H1 (cell line): ENCODE data around the gene LGALS9. TPM values are rescaled to one million over a fixed set of nuclear protein-coding genes. Genes with fewer than 3 reads are reported as not detected.

Source experiments
- CTCF ChIA-PET: fragments of 300-600 bp; sonication (Branson Sonifier 250); formaldehyde crosslinking; loops from one replicate; lab custom pipeline; 2021; ENCODE audit not compliant: partially characterized antibody; lab: Charles Lee
- POLR2A ChIA-PET: fragments of 300-600 bp; sonication (Branson Sonifier 250); formaldehyde crosslinking; loops from one replicate; lab custom pipeline; 2021; ENCODE audit warnings: inconsistent platforms; ENCODE audit not compliant: partially characterized antibody; lab: Charles Lee
- DNase-seq, 2 experiments: peaks; one replicate each; pipeline versions ENCODE4 v3.0.0 to v3.0.0-alpha.2; 2010 to 2022; ENCODE audit warnings: low spot score in 2 of 2, low read depth in 1 of 2, mixed read lengths in 1 of 2
- FAIRE-seq: peaks from 2 replicates; lab custom pipeline; 2011; peaks lifted over from hg19 to GRCh38; lab: Jason Lieb, UNC
- H2AFZ ChIP-seq: 2 replicates; pipeline ENCODE4 v1.8.1; 2012; ENCODE audit warnings: low read length, inconsistent platforms
- H2AK5ac ChIP-seq: 2 replicates; pipeline ENCODE4 v1.6.1; 2013; ENCODE audit warnings: low read depth, low read length
- H2BK120ac ChIP-seq: replicated peaks from 2 replicates; pipeline ENCODE3; 2013; ENCODE audit warnings: low read depth, low read length, inconsistent platforms
- H2BK12ac ChIP-seq: 2 replicates; pipeline ENCODE4 v1.6.1; 2013; ENCODE audit warnings: low read depth, low read length
- H2BK15ac ChIP-seq: 2 replicates; pipeline ENCODE4 v1.6.1; 2013; ENCODE audit warnings: low read length
- H2BK20ac ChIP-seq: 2 replicates; pipeline ENCODE4 v1.6.1; 2013; ENCODE audit warnings: low read length
- H2BK5ac ChIP-seq: 2 replicates; pipeline ENCODE4 v1.6.1; 2013; ENCODE audit warnings: low read depth, low read length
- H3K14ac ChIP-seq: 2 replicates; pipeline ENCODE4 v1.6.1; 2013; ENCODE audit warnings: inconsistent platforms; ENCODE audit not compliant: insufficient read length
- H3K18ac ChIP-seq: 2 replicates; pipeline ENCODE4 v1.6.1; 2013; ENCODE audit warnings: low read length; ENCODE audit errors: extremely low read depth
- H3K23ac ChIP-seq: 2 replicates; pipeline ENCODE4 v1.6.1; 2013; ENCODE audit warnings: inconsistent platforms; ENCODE audit not compliant: insufficient read length
- H3K23me2 ChIP-seq: 2 replicates; pipeline ENCODE4 v1.6.1; 2013; ENCODE audit warnings: low read depth, low read length
- H3K27ac ChIP-seq: 2 replicates; pipeline ENCODE4 v1.6.1; 2011; ENCODE audit warnings: low read depth, low read length, inconsistent platforms
- H3K27me3 ChIP-seq, 4 experiments: replicated peaks in 1 of 4; 1 replicate in 1 of 4; 2 replicates in 3 of 4; pipeline versions ENCODE4 v1.6.1 to v1.8.1; 2011 to 2013; ENCODE audit warnings: low read length in 3 of 4, mild to moderate bottlenecking in 3 of 4, inconsistent platforms in 2 of 4, mixed read lengths in 2 of 4, moderate library complexity in 1 of 4; ENCODE audit not compliant: control insufficient read depth in 3 of 4, insufficient read depth in 3 of 4; ENCODE audit errors: extremely low read depth in 1 of 4
- H3K36me3 ChIP-seq, 4 experiments: 2 replicates each; pipeline versions ENCODE4 v1.6.1 to v1.8.1; 2011 to 2013; ENCODE audit warnings: mild to moderate bottlenecking in 4 of 4, low read length in 3 of 4, moderate library complexity in 2 of 4, control low read depth in 1 of 4, inconsistent platforms in 1 of 4; ENCODE audit not compliant: insufficient read depth in 4 of 4, control insufficient read depth in 2 of 4
- H3K4ac ChIP-seq: replicated peaks from 2 replicates; pipeline ENCODE3; 2013; ENCODE audit warnings: low read length, low read depth, mixed read lengths, inconsistent platforms; ENCODE audit not compliant: insufficient read length
- H3K4me1 ChIP-seq, 4 experiments: replicated peaks in 1 of 4; 1 replicate in 1 of 4; 2 replicates in 3 of 4; pipeline versions ENCODE4 v1.6.1 to v1.8.1; 2011 to 2013; ENCODE audit warnings: low read length in 3 of 4, inconsistent platforms in 2 of 4, mixed read lengths in 1 of 4; ENCODE audit not compliant: insufficient read depth in 4 of 4, control insufficient read depth in 3 of 4
- H3K4me2 ChIP-seq, 2 experiments: 2 replicates each; pipeline versions ENCODE4 v1.6.1 to v1.8.1; 2011 to 2013; ENCODE audit warnings: low read depth in 2 of 2, low read length in 2 of 2, control low read depth in 1 of 2, inconsistent platforms in 1 of 2, mild to moderate bottlenecking in 1 of 2; ENCODE audit not compliant: insufficient read depth in 1 of 2
- H3K4me3 ChIP-seq, 4 experiments: fragments of 200-600, 300-600 bp in 1 of 4; sonication (generic), shearing (Covaris generic), sonication (Bioruptor Twin) in 1 of 4; 2 replicates each; pipeline versions ENCODE4 v1.5.1 to v1.8.1; 2011 to 2016; ENCODE audit warnings: low read length in 4 of 4, low read depth in 3 of 4, control low read depth in 2 of 4, inconsistent platforms in 2 of 4, mild to moderate bottlenecking in 2 of 4, mixed read lengths in 1 of 4, moderate library complexity in 1 of 4; ENCODE audit not compliant: insufficient read depth in 2 of 4; ENCODE audit errors: extremely low read depth in 1 of 4
- H3K56ac ChIP-seq: replicated peaks from 2 replicates; pipeline ENCODE3; 2013; ENCODE audit warnings: low read depth, mild to moderate bottlenecking, mixed read lengths, low read length, inconsistent platforms; ENCODE audit not compliant: insufficient read length
- H3K79me1 ChIP-seq: 2 replicates; pipeline ENCODE4 v1.6.1; 2013; ENCODE audit warnings: low read depth, low read length, control low read depth
- H3K79me2 ChIP-seq, 2 experiments: 2 replicates each; pipeline versions ENCODE4 v1.6.1 to v1.8.1; 2012 to 2013; ENCODE audit warnings: low read length in 2 of 2, mild to moderate bottlenecking in 2 of 2, inconsistent platforms in 1 of 2; ENCODE audit not compliant: insufficient read depth in 2 of 2, control insufficient read depth in 1 of 2
- H3K9ac ChIP-seq, 4 experiments: replicated peaks in 1 of 4; 1 replicate in 1 of 4; 2 replicates in 3 of 4; pipeline versions ENCODE4 v1.6.1 to v1.8.1; 2011 to 2013; ENCODE audit warnings: low read depth in 3 of 4, low read length in 3 of 4, control low read depth in 2 of 4, mild to moderate bottlenecking in 2 of 4, moderate library complexity in 2 of 4, inconsistent platforms in 1 of 4; ENCODE audit errors: extremely low read depth in 1 of 4
- H3K9me3 ChIP-seq, 2 experiments: 2 replicates each; pipeline versions ENCODE4 v1.6.1 to v1.8.1; 2012 to 2013; ENCODE audit warnings: mild to moderate bottlenecking in 2 of 2, moderate library complexity in 2 of 2, control low read depth in 1 of 2, inconsistent platforms in 1 of 2, low read depth in 1 of 2, low read length in 1 of 2, mixed read lengths in 1 of 2; ENCODE audit not compliant: insufficient read depth in 2 of 2
- H4K20me1 ChIP-seq, 2 experiments: replicated peaks in 1 of 2; 2 replicates each; pipeline versions ENCODE3 to v1.8.1; 2011 to 2013; ENCODE audit warnings: inconsistent platforms in 2 of 2, low read length in 2 of 2, mild to moderate bottlenecking in 1 of 2; ENCODE audit not compliant: insufficient read depth in 2 of 2, control insufficient read depth in 1 of 2
- H4K5ac ChIP-seq: 2 replicates; pipeline ENCODE4 v1.6.1; 2013; ENCODE audit warnings: low read length, low read depth, mixed read lengths, inconsistent platforms; ENCODE audit not compliant: insufficient read length
- H4K8ac ChIP-seq: 2 replicates; pipeline ENCODE4 v1.8.0; 2013; ENCODE audit warnings: mild to moderate bottlenecking, moderate library complexity, low read length, inconsistent platforms; ENCODE audit not compliant: insufficient read depth; ENCODE audit errors: extremely low read depth
- H4K91ac ChIP-seq: replicated peaks from 2 replicates; pipeline ENCODE3; 2013; ENCODE audit warnings: low read length, mixed read lengths, inconsistent platforms; ENCODE audit not compliant: insufficient read length
- KDM5A ChIP-seq: fragments of 200-600 bp; IDR thresholded peaks from 2 replicates; pipeline ENCODE4 v1.7.1; 2012; ENCODE audit warnings: mild to moderate bottlenecking, low read length, inconsistent platforms, mixed read lengths
- NRF1 ChIP-seq: IDR thresholded peaks from 2 replicates; pipeline ENCODE4 v1.6.1; 2011; ENCODE audit warnings: mild to moderate bottlenecking, low read depth, low read length, improper control_type of control experiment
- WGBS, 2 experiments: shearing (Covaris generic) in 1 of 2; methylation state at CpG; one replicate each; pipeline versions ENCODE4 v1.1.6 to v1.1.7; 2013 to 2015; ENCODE audit warnings: low lambda C conversion rate in 2 of 2, mixed read lengths in 2 of 2, inconsistent platforms in 1 of 2, low coverage in 1 of 2, missing lambda C conversion rate in 1 of 2; ENCODE audit not compliant: insufficient replicate concordance in 2 of 2, insufficient coverage in 1 of 2, insufficient read length in 1 of 2; ENCODE audit errors: extremely low coverage in 1 of 2, missing lambda C conversion rate in 1 of 2; 5-methylcytosine and 5-hydroxymethylcytosine counted together
- polyA plus RNA-seq, 7 experiments: library from polyadenylated mRNA; depleted of rRNA in 3 of 7; stranded (reverse) in 5 of 7; unstranded in 2 of 7; fragments of >200 nt in 5 of 7; fragments of 200-250 nt in 2 of 7; gene quantifications; 1 replicate in 5 of 7; 2 replicates in 1 of 7; 4 replicates in 1 of 7; pipeline versions ENCODE4 v1.2.1 to v1.2.3, GENCODE V29; 2011 to 2013; ENCODE audit warnings: missing spikeins in 2 of 7, mixed read lengths in 2 of 7
- total RNA-seq: library from RNA; stranded (reverse); fragmentation: NEBNext Ultra II Directional; extraction: Animal tissue kit (Norgen Biotek cat#: 25700); gene quantifications from 2 replicates; pipeline ENCODE4 v1.2.1, GENCODE V29; 2021

LGALS9 gene
- total and polyA plus RNA-seq, 2 of the 8 experiments (the other 6 are each of a cell fraction or from before 2014, with no cell fraction given): 0.95 to 1.7 TPM

DNA sequence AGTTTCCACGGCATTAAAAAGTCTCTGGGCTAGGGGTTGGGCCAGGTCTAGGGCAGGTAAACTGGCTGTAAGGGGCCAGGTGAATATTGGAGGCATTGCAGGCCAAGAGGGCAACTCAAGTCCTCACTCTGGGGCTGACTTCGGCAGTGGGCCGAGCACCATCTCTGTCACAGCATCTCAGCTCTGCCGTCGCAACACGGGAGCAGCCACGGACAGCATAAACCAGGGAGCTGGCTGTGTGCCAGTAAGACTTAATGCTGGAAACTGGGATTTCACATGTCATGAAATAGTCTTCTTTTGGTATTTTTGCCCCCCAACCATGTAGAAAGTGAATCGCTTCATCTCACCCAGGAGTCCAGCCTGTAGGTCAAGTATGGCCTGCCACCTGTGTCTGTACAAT is 12.6 kb upstream of the LGALS9 start:
- DNase-seq (no peak), FAIRE-seq (no peak)
- no peak overlapping the region for H2BK15ac ChIP-seq
- no peak overlapping the region for H3K9ac ChIP-seq
- H4K91ac ChIP-seq: no peak overlapping the region
- H3K56ac ChIP-seq: no peak overlapping the region
- CTCF ChIA-PET: interaction anchor here (0.8 to 3.5 kb wide), 10 partner anchors 9 to 142 kb away, joined by 3 to 16 read pairs (median 4); no protein-coding TSS in a partner anchor
- H3K18ac ChIP-seq: no peak overlapping the region
- H3K4me2 ChIP-seq: no peak overlapping the region
- POLR2A ChIA-PET: no interaction called here
- H4K20me1 ChIP-seq: peaks cover 0 to 2% of the 10 kb centered on the region in 2 experiments
- H3K4me1 ChIP-seq: no peaks in the 10 kb centered on the region
- no peaks in the 10 kb centered on the region for H3K23me2 ChIP-seq
- no peak overlapping the region for H3K4ac ChIP-seq
- H3K79me1 ChIP-seq: no peaks in the 10 kb centered on the region
- H4K5ac ChIP-seq: no peak overlapping the region
- 95% methylated on average over 8 of the region's 8 CpGs; no CpG with 5 or more reads in 1 of the 2 experiments for WGBS, 2 experiments
- H3K14ac ChIP-seq: no peak overlapping the region
- H2BK5ac ChIP-seq: no peak overlapping the region
- no peaks in the 10 kb centered on the region for H3K79me2 ChIP-seq
- no peak overlapping the region for H3K27ac ChIP-seq
- no peaks in the 10 kb centered on the region for H3K9me3 ChIP-seq
- TF ChIP-seq KDM5A (no peak), NRF1 (no peak)
- H3K23ac ChIP-seq: no peak overlapping the region
- no peak overlapping the region for H2BK12ac ChIP-seq
- no peak overlapping the region for H4K8ac ChIP-seq
- H2AK5ac ChIP-seq: no peak overlapping the region
- H3K36me3 ChIP-seq: peaks cover 8 to 15% (median 14%) of the 10 kb centered on the region in 4 experiments; a peak in 5 of 8 replicates
- H3K4me3 ChIP-seq: no peak overlapping the region
- no peak overlapping the region for H2BK120ac ChIP-seq
- no peaks in the 10 kb centered on the region for H3K27me3 ChIP-seq
- no peak overlapping the region for H2AFZ ChIP-seq
- no peak overlapping the region for H2BK20ac ChIP-seq
